ENCODE measurements around the gene KCNQ1. TPM values are rescaled to one million over a fixed set of nuclear protein-coding genes. Genes with fewer than 3 reads are reported as not detected.

Gene KCNQ1
- total and polyA plus RNA-seq, 9 of the 15 experiments (the other 6 are each of a cell fraction or from before 2014, with no cell fraction given), result 0.44 TPM; not detected in 8

GRCh38 chr11:2898366-2899079 lies 453.7 kb downstream of the KCNQ1 start (continued):
- TF ChIP-seq MECOM (CRISPR knock-in tag; IDR thresholded peaks at IDR 0.05), result 0 out of 2 replicates have a peak, but pooled peaks have one; percentile 62
- no peak for TF ChIP-seq PRMT5 (CRISPR knock-in tag; IDR thresholded peaks at IDR 0.05)
- TF ChIP-seq ZNF511 (CRISPR knock-in tag; IDR thresholded peaks at IDR 0.05), result peak; percentile 89; the same call in 1 of the 2 replicates
- peak; percentile 37; the same call in 1 of the 2 replicates for TF ChIP-seq IRF1 (CRISPR knock-in tag; IDR thresholded peaks at IDR 0.05; ENCODE audit: borderline replicate concordance)
- TF ChIP-seq POLR2AphosphoS5 (IDR thresholded peaks at IDR 0.05; ENCODE audit: control insufficient read depth, insufficient read depth, low read depth, low read length), result no peak
- no peak for TF ChIP-seq THAP12 (CRISPR knock-in tag; IDR thresholded peaks at IDR 0.05)
- TF ChIP-seq VEZF1 (CRISPR knock-in tag; IDR thresholded peaks at IDR 0.05), result no peak
- no peak for TF ChIP-seq BRF2 (IDR thresholded peaks at IDR 0.05; ENCODE audit: borderline replicate concordance, insufficient read depth, insufficient read length)
- TF ChIP-seq CREB1 (IDR thresholded peaks at IDR 0.05), result no peak
- peak; percentile 62 for TF ChIP-seq CREB1 (CRISPR knock-in tag; IDR thresholded peaks at IDR 0.05)
- TF ChIP-seq CCAR2 (IDR thresholded peaks at IDR 0.05; ENCODE audit: low read depth, low read length), result no peak
- TF ChIP-seq ZNF586 (CRISPR knock-in tag; conservative IDR thresholded peaks at IDR 0.05), result no peak
- no peak for TF ChIP-seq GTF2F1 (IDR thresholded peaks at IDR 0.05; ENCODE audit: low read depth, low read length)
- TF ChIP-seq RBM14 (IDR thresholded peaks at IDR 0.05; ENCODE audit: borderline replicate concordance, insufficient read depth, low read depth, low read length), result no peak
- TF ChIP-seq CSDE1 (IDR thresholded peaks at IDR 0.05), result no peak
- TF ChIP-seq BCL6 (CRISPR knock-in tag; IDR thresholded peaks at IDR 0.05), result no peak
- no peak for TF ChIP-seq PML (IDR thresholded peaks at IDR 0.05; ENCODE audit: low read length)
- TF ChIP-seq PRPF4 (IDR thresholded peaks at IDR 0.05; ENCODE audit: insufficient read depth, low read depth, low read length, poor library complexity, severe bottlenecking), result no peak
- TF ChIP-seq TCF15 (CRISPR knock-in tag; IDR thresholded peaks at IDR 0.05), result no peak
- TF ChIP-seq ARHGAP35 (IDR thresholded peaks at IDR 0.05; ENCODE audit: partially characterized antibody), result no peak
- TF ChIP-seq U2AF1 (optimal IDR thresholded peaks at IDR 0.05; ENCODE audit: low read depth, low read length), result no peak
- TF ChIP-seq SMC3 (conservative IDR thresholded peaks at IDR 0.05; ENCODE audit: insufficient read depth, low read depth, low read length), result no peak
